GM18907 (cell line): ENCODE measurements around the gene TRIP4.
"Not testable (repeated sequence)": the region's sequence is repeated elsewhere in the genome, so short reads cannot be mapped to it uniquely, and the experiment has no call there.

ENCODE experiments used
- ATAC-seq: cut with Tn5 transposase; IDR thresholded peaks from one replicate; pipeline ENCODE4 v1.9.1; 2021; ENCODE audit warnings: mild to moderate bottlenecking, moderate library complexity; ENCODE audit not compliant: unreplicated experiment

Gene TRIP4

GRCh38 chr15:64380130-64380870, 7.3 kb upstream of the TRIP4 start:
- not testable (repeated sequence) for ATAC-seq

GRCh38 chr15:64381000-64381751, 6.5 kb upstream of the TRIP4 start, which contains the start of gene PCLAF:
Gene PCLAF, minus strand, starts transcription at chr15:64381441. Its CDS starts 70 bp downstream, at chr15:64381371.
- ATAC-seq: peak; percentile 96

- ATAC-seq: no peak
These were observed 3.9 kb upstream of the TRIP4 start for GRCh38 chr15:64383760-64384159.

- no peak for ATAC-seq
These were observed 1.3 kb upstream of the TRIP4 start for GRCh38 chr15:64386291-64386690.

- ATAC-seq: no peak
These were observed 1.4 kb downstream of the TRIP4 start for GRCh38 chr15:64389036-64389435.

GRCh38 chr15:64392471-64392870, 4.8 kb downstream of the TRIP4 start:
- ATAC-seq: not testable (repeated sequence)

- ATAC-seq: no peak
These were observed 9.2 kb downstream of the TRIP4 start for GRCh38 chr15:64396789-64397188.

GRCh38 chr15:64398575-64398974, 10.9 kb downstream of the TRIP4 start:
- ATAC-seq: no peak

GRCh38 chr15:64400583-64400982, 12.9 kb downstream of the TRIP4 start:
- no peak for ATAC-seq

- no peak for ATAC-seq
These were observed 24.6 kb downstream of the TRIP4 start for GRCh38 chr15:64412216-64412615.

- ATAC-seq: no peak
These were observed 35.1 kb downstream of the TRIP4 start for GRCh38 chr15:64422697-64423096.

- ATAC-seq: no peak
These were observed 36.3 kb downstream of the TRIP4 start for GRCh38 chr15:64423970-64424369.

- no peak for ATAC-seq
These were observed 37.6 kb downstream of the TRIP4 start for GRCh38 chr15:64425221-64425620.

GRCh38 chr15:64426845-64427465, 39.3 kb downstream of the TRIP4 start:
- no peak for ATAC-seq

GRCh38 chr15:64429448-64429847, 41.8 kb downstream of the TRIP4 start:
- ATAC-seq: no peak

GRCh38 chr15:64430000-64430735, 42.5 kb downstream of the TRIP4 start:
- peak; percentile 58 for ATAC-seq

GRCh38 chr15:64437982-64438381, 50.3 kb downstream of the TRIP4 start:
- ATAC-seq: no peak

GRCh38 chr15:64438653-64439447, 51.2 kb downstream of the TRIP4 start:
- ATAC-seq: no peak

GRCh38 chr15:64441852-64442251, 54.2 kb downstream of the TRIP4 start:
- ATAC-seq: no peak

- no peak for ATAC-seq
These were observed 55.4 kb downstream of the TRIP4 start for GRCh38 chr15:64443016-64443415.
